SW 1271 (cell line): Measurements from ENCODE around the gene UPB1.

Source experiments
- DNase-seq, 2 experiments: peaks; one replicate each; lab custom pipeline; 2025; lab: John Stamatoyannopoulos, UW

The UPB1 gene

DNA sequence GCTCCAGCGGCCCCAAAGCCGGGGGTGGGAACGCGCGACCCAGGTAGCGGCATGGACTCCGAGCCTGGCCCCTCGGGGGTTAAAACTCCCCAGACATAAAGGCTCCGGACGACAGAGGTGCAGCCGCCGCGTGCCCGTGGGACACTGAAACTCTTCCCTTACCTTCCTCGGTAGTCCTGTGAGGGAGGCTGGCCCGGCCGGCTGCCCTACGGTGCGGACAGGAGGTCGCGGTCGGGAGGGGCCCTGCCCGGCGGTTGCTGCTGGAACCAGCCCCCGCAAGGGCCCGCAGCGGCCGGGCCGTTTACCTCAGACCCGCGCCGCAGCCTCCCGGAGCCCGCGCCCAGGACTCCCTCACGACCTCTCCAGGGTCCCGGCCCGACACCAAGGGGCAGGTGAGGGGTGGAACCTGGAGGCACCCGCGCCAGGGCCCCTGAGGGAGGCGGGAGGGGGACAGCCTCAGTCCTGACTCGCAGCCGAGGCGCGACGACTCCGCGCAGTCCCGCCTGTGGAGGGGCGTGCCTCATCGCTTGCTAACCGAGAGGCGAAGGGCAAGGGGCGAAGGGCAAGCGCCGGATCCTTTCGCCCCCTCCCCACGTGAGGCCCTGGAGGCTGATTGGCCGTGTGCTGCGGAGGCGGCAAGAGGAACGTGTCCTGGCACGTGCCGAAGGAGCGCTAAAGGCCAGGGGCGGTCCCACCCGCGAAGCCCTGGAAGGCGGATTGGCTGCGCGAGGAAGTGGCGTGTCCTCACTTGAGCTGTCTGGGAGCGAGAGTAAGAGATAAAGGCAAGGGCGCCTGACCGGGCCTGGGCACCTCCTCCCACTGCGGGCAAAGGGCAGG, at the start of gene UPB1:
UPB1 (plus strand) TSS at position 805 of the 837 bp plus-strand sequence. CDS start 72 bp downstream, outside the sequence.
- no peak for DNase-seq

DNA sequence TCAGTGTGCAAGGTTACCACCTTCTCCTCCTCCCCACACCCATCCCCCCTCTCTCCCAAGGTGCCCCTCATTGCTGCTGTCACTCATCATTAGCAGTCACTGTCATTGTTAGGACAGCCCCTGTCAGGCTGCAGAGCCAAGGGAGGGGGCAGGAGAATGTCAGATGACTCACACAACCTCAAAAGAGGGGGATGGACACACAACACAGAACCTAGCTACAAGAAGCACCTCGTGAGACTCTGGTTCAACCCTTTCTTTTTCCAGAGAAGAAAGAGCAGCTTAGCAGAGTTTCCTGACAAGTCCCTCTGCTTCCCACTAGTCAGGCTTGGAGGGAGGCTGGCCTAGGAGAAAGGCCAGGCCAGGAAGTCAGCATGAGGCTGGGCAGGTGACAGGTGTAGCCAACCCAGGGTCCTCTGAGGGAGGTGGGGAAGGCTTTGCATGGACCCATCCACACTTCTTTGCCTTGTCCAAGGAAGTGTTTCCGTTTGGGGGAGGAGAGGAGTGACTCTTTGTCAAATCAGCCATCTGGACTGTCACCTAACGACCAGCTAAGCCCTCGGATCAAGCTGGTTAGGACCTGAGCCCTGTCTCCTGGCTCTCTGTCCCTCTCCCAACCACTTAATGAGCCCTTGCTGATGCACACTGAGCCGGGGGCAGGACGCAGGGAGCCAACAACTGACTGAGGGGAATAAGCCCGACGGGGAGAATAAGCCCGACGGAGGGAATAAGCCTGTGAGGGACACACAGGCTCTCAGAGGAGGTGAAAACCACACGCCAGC, 49.5 kb upstream of the UPB1 start:
- no peak for DNase-seq

DNA sequence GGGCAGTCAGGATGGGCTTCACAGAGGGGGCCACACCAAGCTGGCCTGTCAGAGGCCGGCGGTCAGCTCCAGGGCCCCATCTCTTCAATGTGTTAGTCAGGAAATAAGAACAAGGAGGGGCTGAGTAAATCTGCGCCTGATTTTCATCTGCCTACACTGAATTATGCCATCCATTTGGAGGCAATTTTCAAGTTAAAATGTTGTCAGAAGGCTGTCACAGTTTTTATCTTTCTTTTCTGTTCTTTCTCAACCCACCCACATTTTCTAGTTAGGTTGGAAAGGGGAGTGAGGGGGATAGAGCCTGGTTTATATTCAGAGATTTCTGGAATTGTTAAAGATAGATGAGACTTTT, 48.9 kb upstream of the UPB1 start:
- DNase-seq = no peak

DNA sequence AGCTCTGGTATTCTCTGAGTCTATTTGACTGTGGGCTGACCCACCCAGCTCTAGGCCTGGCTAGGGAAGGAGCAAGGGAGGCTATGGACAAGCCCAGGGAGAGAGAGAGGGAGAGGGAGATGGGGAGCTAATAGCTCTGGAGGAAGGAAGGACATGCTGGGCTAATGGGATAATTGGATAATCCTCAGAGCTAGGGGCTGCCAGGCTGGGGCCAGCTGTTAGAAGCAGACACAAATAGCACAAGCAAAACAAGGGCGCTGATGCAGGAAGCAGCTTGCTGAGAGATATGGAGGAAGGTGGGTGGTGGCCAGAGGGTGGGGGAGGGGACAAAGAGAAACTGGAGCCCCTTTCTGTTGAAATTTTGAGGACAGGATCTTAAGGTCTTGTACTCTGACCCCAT, 44.5 kb upstream of the UPB1 start:
- DNase-seq = no peak

DNA sequence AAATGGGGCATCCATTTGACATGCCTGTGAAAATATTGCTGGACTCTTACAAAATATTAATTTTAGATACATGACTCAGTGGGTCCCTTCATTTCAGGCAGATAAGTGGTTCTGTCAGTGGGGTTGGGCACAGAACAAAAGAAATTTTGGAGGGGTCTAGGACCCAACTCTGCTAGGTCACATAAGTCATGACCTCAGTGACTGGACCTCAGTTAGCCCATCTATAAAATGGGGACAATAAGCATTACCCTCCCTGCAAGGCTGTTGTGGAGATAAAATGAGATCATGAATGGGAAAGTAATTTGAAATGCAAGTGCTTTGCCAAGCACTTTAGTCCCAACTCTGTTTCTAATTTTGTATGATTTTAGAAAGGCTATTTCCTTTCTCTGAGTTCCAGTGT, 44.0 kb upstream of the UPB1 start:
- no peak for DNase-seq

DNA sequence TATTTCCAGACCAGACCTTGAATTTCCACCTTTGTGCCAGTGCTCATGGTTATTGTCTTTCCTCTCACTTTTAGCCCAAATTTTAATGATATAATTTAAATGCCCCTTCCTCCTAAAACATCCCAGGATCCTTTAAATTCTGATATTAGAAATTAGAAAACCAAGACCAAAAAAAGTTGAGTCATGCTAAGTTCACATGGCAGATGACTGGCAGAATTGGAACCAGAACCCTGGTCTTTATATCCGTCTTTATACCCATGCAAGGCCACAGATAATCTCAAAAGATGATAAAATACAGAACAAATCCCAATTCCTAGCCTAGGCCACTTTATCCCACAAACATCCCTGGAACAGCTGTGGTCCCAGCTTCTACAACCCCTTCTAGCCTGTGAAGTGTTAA, 41.3 kb upstream of the UPB1 start:
- no peak for DNase-seq

DNA sequence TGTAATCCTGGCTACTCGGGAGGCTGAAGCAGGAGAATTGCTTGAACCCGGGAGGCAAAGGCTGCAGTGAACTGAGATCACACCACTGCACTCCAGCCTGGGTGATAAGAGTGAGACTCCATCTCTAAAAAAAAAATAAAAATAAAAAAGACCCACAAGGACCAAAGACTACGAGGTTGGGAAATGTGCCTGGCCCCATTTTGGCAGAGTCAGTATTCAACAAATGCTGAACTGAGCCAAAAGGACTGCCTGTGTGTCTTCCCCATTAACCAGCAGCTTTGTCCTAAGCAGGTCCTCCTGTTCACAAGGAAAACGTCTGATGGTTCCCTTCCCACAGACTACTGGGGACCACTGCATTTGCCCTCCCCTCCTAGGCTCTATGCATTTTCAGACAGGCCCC, 40.1 kb upstream of the UPB1 start:
- DNase-seq = no peak

DNA sequence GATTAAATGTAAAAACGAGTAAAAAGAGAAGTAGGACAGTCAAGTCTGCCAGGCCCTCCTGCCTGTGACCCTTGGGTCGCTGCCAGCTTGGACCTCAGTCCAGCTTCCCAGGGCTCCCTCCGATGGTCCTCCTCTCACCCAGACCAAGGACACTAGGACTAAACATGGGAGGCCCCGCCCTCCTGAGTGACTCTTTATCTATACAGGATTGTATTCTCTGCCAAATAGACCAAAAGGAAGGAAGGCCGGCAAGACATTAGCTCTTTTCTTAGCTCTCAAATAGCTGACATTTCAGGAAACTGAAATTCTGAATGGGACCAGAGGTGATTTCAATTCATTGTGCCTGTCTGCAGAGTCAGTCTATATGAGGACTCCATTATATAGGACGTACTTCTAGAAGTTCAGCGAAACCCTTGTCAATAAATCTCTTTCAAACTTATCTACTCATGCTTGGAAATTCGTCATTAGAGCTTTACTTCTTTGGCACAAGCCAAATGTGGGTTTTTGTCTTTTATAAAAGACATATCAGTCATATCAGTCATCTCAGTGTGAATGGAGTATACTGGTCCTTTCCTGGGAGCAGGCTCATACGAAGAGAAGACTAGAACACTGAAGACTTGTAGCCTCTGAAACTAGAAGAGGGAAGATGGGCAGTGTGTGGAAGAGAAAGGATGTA, 39.2 kb upstream of the UPB1 start:
- no peak for DNase-seq

DNA sequence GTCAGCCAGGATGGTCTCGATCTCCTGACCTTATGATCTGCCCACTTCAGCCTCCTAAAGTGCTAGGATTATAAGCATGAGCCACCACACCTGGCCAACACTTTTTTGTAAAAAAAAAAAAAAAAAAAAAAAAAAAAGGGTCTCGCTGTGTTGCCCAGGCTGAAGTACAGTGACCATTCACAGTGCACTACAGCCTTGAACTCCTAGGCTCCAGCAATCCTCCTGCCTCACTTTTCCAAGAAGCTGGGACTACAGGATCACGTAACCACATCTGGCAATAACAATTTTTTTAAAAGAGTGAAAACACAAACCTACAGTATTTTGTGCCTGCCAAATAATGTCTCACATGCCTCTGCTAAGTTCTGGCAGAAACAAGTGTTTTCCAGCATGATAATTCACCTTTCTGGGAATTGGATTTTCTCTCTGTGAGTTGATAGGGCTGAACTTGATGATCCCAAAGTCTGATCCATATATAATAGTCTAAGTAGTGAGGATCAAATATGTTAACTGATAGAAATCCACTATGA, 37.2 kb upstream of the UPB1 start:
- DNase-seq = no peak

DNA sequence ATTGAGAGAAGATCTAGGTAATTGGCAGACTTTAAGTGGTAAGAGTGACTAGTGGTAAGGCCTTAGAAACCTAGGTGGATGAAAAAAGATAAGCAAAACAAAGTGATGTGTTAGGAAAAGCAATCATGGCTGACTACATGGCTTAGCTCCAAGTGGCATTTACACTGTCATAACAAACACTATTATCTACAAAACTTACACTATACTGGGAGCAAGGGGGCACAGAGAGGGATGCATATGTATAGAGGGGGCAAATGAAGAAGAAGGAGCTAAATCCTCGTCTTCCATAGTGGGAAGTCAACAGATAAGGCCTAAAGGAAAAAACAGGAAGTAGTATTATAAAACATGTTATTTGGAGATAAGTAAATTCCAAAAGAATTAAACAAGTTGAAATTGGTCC, 35.2 kb upstream of the UPB1 start:
- no peak for DNase-seq

DNA sequence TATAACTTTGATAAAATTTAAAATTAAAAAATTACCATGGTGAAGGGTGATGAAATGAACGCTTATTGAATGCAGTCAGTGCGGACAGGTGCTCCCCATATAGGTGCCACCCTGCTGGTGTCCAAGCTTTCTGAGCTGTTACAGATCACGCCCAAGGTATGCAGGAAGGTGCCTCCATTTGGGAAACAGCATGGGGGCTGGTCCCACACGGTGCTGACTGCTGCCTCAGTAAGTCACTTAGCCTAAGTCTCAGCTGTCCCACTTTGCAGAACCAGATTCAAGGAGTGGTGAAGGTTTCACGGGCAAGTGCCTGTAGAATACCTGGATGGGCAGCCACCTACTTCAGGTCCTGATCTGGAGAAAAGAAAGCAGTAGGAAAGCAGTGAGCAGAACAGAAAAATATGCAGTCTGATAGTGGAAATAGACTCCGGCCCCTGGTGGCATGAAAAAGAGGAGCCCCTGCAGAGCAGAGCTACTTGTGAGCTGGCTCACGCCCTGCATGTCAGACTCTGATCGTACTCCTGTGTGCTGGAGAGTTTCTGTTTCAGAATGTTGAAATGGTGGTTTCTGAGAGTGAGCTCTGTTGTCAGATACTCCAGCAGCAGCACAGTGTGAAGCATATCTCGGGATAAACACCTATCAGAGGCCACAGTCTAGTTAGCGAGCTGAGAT, 34.6 kb upstream of the UPB1 start:
- DNase-seq = no peak

DNA sequence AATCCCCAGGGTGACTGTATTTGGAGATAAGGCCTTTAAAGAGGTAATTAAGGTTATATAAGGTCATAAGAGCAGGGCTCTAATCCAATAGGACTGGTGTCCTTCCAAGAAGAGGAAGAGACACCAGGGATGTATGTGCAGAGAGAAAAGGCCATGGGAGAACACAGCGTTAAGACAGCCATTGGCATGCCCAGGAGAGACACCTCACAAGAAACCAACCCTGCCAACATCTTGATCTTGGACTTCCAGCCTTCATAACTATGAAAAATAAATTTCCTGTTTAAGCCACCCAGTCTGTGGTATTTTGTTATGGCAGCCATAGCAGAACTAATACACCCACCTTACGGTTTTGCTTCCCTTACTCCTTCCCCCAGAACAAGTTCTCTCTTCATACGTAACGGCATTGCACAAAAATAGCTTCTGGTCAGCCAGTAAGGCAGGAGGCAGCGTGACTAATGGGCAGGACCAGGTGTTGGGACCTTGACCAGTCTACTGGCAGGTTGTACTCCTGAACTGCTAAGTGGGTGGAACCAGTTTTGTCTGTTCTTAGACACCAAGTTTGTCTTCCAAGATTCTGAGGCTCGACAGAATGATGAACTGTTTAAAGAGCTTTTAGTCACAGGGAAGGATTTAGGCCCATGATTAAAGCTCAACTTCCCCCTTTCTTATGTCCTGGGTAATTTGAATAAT, 31.9 kb upstream of the UPB1 start:
- DNase-seq = no peak

DNA sequence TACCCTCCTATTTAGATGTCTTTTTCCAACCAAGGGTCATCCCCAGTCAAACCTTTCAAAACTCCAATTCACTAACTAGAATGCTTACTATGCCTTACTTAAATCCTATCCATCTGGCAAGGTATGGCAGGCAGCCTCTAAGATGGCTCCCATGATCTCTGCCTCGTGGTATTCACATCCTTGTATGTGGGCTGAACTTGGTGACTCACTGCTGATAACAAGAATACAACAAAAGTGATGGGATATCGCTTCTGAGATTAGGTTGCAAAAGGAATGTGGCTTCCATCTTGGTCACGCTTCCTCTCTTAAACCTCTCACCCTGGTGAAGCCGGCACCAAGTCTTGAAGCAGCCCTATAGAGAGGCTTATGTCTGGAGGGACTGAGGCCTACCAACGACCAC, 29.6 kb upstream of the UPB1 start:
- DNase-seq = peak in 1 of 2 experiments; percentile 51

DNA sequence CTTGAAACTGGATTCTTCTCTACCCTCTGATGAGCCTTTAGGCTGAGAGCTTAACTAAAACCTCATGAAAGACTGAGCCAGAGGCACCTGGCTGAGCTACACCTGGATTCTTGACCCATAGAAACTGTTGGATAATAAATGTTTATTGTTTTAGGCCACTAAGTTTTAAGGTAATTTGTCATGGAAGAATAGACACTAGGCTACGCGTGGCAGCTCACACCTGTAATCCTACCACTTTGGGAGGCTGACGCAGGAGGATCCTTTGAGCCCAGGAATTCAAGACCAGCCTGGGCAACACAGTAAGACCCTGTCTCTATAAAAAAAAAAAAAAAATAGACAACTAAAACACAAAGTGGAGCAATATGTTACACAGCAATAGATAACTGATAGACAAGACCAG, 29.2 kb upstream of the UPB1 start:
- DNase-seq = no peak

DNA sequence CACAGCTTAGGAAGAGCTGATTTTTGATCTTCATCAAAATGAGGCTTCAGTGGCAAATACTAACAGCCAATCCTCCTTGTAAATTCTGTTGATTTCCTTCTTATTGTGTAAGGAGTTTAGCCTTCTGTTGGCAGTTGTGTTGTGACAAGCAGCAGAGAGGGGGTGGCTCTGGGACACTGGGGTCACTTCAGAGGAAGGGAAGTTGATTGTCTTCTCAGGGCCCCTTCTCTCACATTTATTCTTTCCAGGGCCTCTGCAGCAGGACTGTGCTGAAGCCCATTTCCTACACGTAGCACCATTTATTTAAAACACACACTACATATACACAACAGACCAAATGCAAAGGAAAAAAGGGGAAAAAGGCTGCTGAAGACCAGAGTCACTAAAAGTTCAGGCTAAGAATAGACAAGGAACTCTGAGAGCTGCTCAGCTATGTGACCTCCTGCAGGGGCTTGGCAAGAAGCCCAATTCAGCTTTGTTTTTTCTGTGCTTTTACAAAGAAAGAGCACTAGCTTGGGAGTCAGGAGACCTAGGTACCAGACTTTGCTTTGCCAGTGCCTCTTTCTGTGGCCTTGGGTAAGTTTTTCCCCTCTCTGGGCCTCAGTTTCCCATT, 28.3 kb upstream of the UPB1 start:
- DNase-seq = peak in 1 of 2 experiments; percentile 37

DNA sequence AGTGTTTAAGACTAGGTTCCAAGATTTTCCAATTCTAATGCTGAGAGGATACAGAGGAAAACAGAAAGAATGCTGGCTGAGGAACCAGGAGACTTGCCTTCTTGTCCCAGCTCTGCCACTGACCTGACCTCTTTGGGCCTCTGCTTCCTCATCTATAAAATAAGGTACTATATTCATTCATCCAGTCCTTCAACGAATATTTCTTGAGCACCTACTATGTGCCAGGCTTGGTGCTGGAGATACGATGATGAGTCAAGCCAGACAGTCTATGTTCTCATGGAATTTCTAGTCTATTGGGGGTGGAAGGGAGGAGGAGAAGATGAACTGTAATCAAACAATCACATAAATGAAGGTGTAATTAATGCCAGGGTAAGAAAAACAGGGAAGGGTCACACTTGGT, 27.8 kb upstream of the UPB1 start:
- DNase-seq = no peak

DNA sequence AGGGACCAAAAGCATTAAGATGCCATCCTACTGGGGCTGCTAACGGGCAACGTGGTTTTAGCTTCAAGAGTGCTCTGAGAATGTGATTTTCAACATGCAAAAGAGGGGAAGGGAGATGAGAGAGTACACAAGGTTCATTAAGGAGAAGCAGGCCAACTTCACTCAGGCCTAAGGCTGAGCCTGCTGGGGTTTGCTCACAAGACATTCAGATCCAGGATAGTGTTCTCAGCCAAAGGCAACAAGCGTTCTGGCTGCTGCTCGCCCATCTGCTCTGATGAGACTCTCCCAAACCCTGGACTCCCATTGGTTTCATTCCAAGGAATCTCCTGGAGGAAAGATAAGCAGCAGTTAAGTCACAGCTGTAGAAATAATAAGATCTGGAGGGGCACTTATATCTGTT, 23.6 kb upstream of the UPB1 start:
- DNase-seq = no peak

DNA sequence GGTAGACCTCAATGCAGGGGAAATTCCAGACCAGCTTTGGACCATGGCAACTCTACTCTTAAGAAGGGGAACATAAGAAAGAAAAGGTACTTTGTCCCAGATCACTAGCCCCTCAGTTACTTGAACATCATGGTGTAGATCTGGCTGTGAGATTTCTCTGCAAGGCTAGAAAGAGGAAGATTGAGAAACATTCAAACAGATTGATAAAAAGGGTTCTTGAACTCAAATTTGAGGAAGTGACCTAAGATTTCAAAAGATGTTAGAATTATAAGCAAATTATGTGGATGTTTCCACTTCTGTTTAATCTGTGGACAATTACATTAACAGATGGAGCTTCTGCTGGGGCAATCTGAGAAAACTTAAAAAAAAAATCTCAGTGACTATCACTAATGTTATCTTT, 21.8 kb upstream of the UPB1 start:
- no peak for DNase-seq

DNA sequence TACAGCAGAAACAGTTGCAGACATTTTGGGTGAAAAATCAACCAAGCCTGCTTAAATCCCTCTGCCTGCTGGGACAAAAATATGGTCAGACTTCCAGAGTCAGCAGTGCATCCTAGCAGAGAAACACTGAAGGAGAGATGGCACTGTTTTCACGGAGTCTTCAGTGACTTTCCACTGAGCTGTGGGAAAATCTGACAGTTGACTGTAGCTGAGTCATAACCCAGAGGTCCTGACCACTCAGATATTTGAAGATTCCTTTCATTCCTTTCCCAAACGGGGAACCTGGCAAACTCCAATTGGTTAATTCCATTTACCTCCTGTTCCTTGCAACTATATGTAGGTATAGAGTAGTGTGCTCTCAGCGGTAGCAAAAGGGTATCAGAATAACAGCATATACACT, 20.9 kb upstream of the UPB1 start:
- DNase-seq = peak; percentile 28 to 81

DNA sequence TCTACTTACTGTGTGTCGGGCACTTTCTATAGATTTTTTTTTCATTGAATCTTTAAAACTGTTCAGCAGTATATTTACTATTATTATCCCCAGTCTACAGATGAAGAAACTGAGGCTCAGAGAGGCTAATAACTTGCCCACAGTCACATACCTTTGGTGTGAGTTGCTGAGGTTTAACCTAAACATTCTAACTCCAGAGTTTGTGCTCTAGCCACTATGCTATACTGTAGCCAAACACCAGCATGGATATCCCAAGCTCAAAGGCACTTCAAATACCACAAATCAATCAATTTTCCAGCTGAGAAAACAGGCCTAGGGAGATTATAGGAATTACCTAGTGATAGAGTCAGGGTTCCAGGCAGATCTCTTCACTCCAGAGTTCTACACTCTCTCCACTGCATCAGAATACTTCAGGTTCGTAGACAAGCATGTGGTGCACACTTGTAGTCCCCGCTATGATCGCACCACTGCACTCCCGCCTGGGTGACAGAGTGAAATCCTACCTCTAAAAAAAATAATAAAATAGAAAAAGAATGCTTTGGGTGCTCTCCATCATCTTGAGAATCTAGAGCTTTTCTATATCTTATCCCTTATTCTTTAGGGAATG, 20.4 kb upstream of the UPB1 start:
- no peak for DNase-seq

DNA sequence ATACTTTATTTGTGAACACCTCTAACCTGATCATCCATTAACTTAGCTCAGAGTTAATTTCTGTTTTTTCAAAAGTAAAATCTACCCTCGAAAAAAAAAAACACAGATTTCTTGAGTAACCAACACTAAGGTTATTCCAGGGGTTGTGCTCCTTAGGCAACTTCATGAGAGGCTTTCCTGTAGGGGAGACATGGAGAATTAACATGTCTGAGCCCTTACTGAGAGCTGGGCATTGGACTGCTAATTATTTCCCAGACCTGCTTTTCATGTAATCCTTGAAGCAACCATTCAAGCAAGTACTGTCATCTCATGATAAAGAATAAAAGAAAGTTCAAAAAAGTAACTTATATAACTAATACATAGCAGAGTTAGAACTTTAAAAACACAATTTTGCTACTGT, 13.5 kb upstream of the UPB1 start:
- DNase-seq = no peak
